K562 (cell line): Measurements from ENCODE around the gene ZNF200. TPM values are rescaled to one million over a fixed set of nuclear protein-coding genes. Genes with fewer than 3 reads are reported as not detected.

Source experiments
- ATF1 ChIP-seq, 2 experiments: fragments of 450-650 bp in 1 of 2; IDR thresholded peaks; 2 replicates each; pipeline ENCODE4 v1.6.1; 2016; ENCODE audit warnings: missing compliant biosample characterization in 1 of 2, missing genetic modification characterization in 1 of 2
- EHMT2 ChIP-seq: fragments of 450-650 bp; IDR thresholded peaks from 2 replicates; pipeline ENCODE4 v1.6.1; 2018; ENCODE audit warnings: antibody characterized with exemption
- JUND ChIP-seq, 2 experiments: IDR thresholded peaks; 2 replicates in 1 of 2; 3 replicates in 1 of 2; pipeline ENCODE4 v1.6.1; 2011; ENCODE audit warnings: borderline replicate concordance in 2 of 2, low read depth in 2 of 2, low read length in 2 of 2, improper control_type of control experiment in 1 of 2, missing biosample characterization in 1 of 2, missing genetic modification characterization in 1 of 2, missing genetic modification reagents in 1 of 2
- KAT7 ChIP-seq: sonication (generic); formaldehyde crosslinking; IDR thresholded peaks from 2 replicates; pipeline ENCODE4 v1.8.0; 2022; ENCODE audit warnings: missing genetic modification reagents, mild to moderate bottlenecking, borderline replicate concordance
- KDM5B ChIP-seq: fragments of 200-600 bp; sonication (generic); IDR thresholded peaks from 2 replicates; pipeline ENCODE4 v1.6.1; 2012; ENCODE audit warnings: low read depth, mild to moderate bottlenecking, moderate library complexity, low read length, control low read depth, inconsistent platforms; ENCODE audit not compliant: insufficient replicate concordance
- KHSRP ChIP-seq: fragments of 450-650 bp; IDR thresholded peaks from 2 replicates; pipeline ENCODE4 v1.6.1; 2017
- MGA ChIP-seq: fragments of 450-650 bp; IDR thresholded peaks from 2 replicates; pipeline ENCODE4 v1.6.1; 2016; ENCODE audit warnings: mild to moderate bottlenecking, moderate library complexity
- PKNOX1 ChIP-seq: fragments of 450-650 bp; IDR thresholded peaks from 2 replicates; pipeline ENCODE4 v1.6.1; 2016
- STAT6 ChIP-seq: sonication (generic); formaldehyde crosslinking; IDR thresholded peaks from 2 replicates; pipeline ENCODE4 v1.8.1; 2023; ENCODE audit warnings: mild to moderate bottlenecking, missing genetic modification reagents
- U2AF2 ChIP-seq: fragments of 200-400 bp; formaldehyde crosslinking; optimal IDR thresholded peaks from 2 replicates; pipeline ENCODE3; 2017; ENCODE audit warnings: low read depth, mild to moderate bottlenecking, low read length
- ZNF696 ChIP-seq: fragments of 250-450 bp; sonication (Bioruptor Pico); conservative IDR thresholded peaks from 2 replicates; pipeline ENCODE4 v1.4.0; 2020; ENCODE audit warnings: mild to moderate bottlenecking, moderate library complexity
- polyA plus RNA-seq, 8 experiments: library from polyadenylated mRNA; depleted of rRNA in 4 of 8; stranded (reverse) in 5 of 8; unstranded in 3 of 8; fragments of >200 nt; fragmentation: Nextera tagmentation in 2 of 8; fragmentation: Illumina TruSeq in 1 of 8; extraction: Ambion mirVana in 2 of 8; extraction: Trizol in 1 of 8; gene quantifications; 2 replicates each; pipeline versions ENCODE4 v1.2.1 to v1.2.3, GENCODE V29; 2011 to 2014; ENCODE audit warnings: inconsistent platforms in 1 of 8, missing spikeins in 1 of 8
- total RNA-seq, 7 experiments: library from RNA; depleted of rRNA in 6 of 7; stranded (reverse); fragments of >200 nt in 6 of 7; fragmentation: Illumina TruSeq in 2 of 7; extraction: Trizol in 2 of 7; gene quantifications; 2 replicates each; pipeline versions ENCODE4 v1.2.1 to v1.2.3, GENCODE V29; 2011 to 2021; ENCODE audit warnings: low replicate concordance in 1 of 7

Gene ZNF200
- total and polyA plus RNA-seq, 9 of the 15 experiments (the other 6 are each of a cell fraction or from before 2014, with no cell fraction given), result 4.8 to 14.5 (median 9.2) TPM

GRCh38 chr16:3234857-3235561 is at the start of gene ZNF200 (continued):
- peak; percentile 71 for TF ChIP-seq MGA
- TF ChIP-seq U2AF2, result no peak
- no peak for TF ChIP-seq EHMT2
- no peak for TF ChIP-seq STAT6 (CRISPR knock-in tag)
- peak; percentile 96 for TF ChIP-seq KHSRP
- TF ChIP-seq JUND (IDR thresholded peaks at IDR 0.05; ENCODE audit: borderline replicate concordance, low read depth, low read length), result peak; percentile 61
- peak; percentile 62; the same call in 2 of the 3 replicates for TF ChIP-seq JUND (tag; IDR thresholded peaks at IDR 0.05; ENCODE audit: borderline replicate concordance, low read depth, low read length)
- peak; percentile 97 for TF ChIP-seq PKNOX1
- TF ChIP-seq KDM5B, result peak; percentile 64
- TF ChIP-seq KAT7, result 0 out of 2 replicates have a peak, but pooled peaks have one; percentile 37
- TF ChIP-seq ATF1 (CRISPR knock-in tag; IDR thresholded peaks at IDR 0.05), result peak; percentile 75
- peak; percentile 99 for TF ChIP-seq ATF1 (tag; IDR thresholded peaks at IDR 0.05)
- TF ChIP-seq ZNF696 (CRISPR knock-in tag), result no peak
